ENCODE results near the gene EML6. TPM values are rescaled to one million over a fixed set of nuclear protein-coding genes. Genes with fewer than 3 reads are reported as not detected.

The EML6 gene
- total RNA-seq, 1 donor from 2014 or later: 8.1 TPM

DNA sequence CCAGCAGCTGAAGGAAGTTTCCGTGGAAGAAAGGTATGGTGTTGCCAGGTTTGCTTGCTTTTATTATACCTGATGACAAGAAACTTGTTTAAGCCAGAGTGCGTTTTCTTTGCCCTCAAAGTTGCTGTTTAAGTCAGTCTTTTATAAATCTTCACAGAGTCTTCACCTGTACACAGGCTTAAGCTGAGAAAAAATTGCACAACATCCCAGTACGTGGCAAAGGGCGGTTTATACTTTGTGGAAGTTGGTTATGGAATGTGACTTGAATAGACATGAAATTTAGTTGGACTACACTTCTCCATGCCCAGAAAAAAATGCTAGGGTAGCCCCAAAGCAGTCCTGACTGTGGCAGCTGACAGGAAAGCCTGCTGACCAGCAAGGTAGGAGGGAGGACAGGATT is 205.3 kb downstream of the EML6 start:
- Mint-ChIP-seq H3K4me1 (no peaks in the 10 kb centered on the region), H3K9me3 (no peaks in the 10 kb centered on the region), H3K27ac (ENCODE audit: unreplicated experiment) (no peak overlapping the region), H3K4me3 (no peak overlapping the region), H3K36me3 (ENCODE audit: low read depth) (peaks cover 6% of the 10 kb centered on the region), H3K27me3 (ENCODE audit: low read depth) (no peaks in the 10 kb centered on the region)
- DNase-seq (ENCODE audit: low read depth, low spot score): no peak
- TF ChIP-seq, protein P1, sequence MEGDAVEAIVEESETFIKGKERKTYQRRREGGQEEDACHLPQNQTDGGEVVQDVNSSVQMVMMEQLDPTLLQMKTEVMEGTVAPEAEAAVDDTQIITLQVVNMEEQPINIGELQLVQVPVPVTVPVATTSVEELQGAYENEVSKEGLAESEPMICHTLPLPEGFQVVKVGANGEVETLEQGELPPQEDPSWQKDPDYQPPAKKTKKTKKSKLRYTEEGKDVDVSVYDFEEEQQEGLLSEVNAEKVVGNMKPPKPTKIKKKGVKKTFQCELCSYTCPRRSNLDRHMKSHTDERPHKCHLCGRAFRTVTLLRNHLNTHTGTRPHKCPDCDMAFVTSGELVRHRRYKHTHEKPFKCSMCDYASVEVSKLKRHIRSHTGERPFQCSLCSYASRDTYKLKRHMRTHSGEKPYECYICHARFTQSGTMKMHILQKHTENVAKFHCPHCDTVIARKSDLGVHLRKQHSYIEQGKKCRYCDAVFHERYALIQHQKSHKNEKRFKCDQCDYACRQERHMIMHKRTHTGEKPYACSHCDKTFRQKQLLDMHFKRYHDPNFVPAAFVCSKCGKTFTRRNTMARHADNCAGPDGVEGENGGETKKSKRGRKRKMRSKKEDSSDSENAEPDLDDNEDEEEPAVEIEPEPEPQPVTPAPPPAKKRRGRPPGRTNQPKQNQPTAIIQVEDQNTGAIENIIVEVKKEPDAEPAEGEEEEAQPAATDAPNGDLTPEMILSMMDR (conservative IDR thresholded peaks at IDR 0.05): no peak

DNA sequence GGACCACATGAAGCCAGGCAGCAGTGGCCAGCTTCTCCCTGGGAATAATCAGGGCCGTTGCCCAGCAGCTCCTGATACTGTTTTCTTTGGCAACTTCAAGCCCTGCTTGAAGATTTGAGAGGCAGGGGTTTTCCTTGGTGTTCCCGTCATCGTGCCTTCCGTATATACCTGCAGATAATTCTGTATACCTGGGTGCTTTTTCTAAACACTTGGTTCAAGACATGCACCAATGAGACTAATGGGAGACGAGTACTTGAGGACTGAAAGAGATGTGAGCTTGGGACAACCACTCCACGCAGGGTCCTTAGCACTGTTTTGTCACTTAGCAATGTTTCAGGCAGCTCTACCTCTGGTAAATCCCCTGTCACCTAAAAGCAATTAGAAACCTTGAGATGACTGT is 208.0 kb downstream of the EML6 start:
- Mint-ChIP-seq H3K36me3 (ENCODE audit: low read depth) (peaks cover 3% of the 10 kb centered on the region), H3K4me3 (no peak overlapping the region), H3K9me3 (no peaks in the 10 kb centered on the region), H3K27ac (ENCODE audit: unreplicated experiment) (no peak overlapping the region), H3K27me3 (ENCODE audit: low read depth) (no peaks in the 10 kb centered on the region), H3K4me1 (no peaks in the 10 kb centered on the region)
- TF ChIP-seq, protein P1 (conservative IDR thresholded peaks at IDR 0.05): no peak
- no peak for DNase-seq (ENCODE audit: low read depth, low spot score)

DNA sequence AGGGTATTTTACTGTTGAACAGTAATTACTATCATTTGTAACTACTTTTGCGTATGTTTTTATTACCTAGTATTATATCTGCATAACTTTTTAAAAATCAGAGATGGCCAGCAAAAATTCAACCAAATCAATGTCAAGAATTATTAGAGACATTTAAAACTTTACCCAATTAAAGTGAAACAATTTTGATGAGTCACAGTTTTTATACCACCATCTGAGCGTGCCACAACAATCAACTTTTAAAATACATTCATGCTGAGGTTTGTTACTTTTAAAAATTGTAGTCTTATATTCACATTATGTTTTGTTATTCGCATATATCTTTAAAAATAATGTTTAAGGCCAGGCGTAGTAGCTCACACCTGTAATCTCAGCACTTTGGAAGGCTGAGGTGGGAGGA is 211.9 kb downstream of the EML6 start:
- Mint-ChIP-seq H3K27me3 (ENCODE audit: low read depth) (no peaks in the 10 kb centered on the region), H3K27ac (ENCODE audit: unreplicated experiment) (no peak overlapping the region), H3K4me3 (no peak overlapping the region), H3K9me3 (peaks cover 2% of the 10 kb centered on the region), H3K4me1 (peaks cover 11% of the 10 kb centered on the region), H3K36me3 (ENCODE audit: low read depth) (peaks cover 8% of the 10 kb centered on the region)
- no peak for DNase-seq (ENCODE audit: low read depth, low spot score)
- TF ChIP-seq, protein P1 (conservative IDR thresholded peaks at IDR 0.05): no peak

DNA sequence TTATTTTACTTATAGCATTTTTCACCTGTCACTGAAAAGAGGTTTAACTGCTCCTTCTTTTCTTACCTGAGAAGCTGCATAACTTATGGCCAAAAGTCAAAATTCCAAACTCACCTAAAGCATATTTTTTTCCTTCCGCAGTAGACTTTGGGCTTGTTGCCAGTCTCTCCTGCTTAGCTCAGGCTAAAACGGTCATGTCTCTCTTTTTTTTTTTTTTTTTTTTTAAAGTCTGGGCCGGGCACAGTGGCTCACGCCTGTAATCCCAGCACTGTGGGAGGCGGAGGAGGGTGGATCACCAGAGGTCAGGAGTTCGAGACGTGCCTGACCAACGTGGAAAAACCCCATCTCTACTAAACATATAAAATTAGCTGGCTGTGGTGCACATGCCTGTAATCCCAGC is 213.3 kb downstream of the EML6 start:
- Mint-ChIP-seq H3K4me3 (no peak overlapping the region), H3K36me3 (ENCODE audit: low read depth) (peaks cover 6% of the 10 kb centered on the region), H3K27ac (ENCODE audit: unreplicated experiment) (no peak overlapping the region), H3K4me1 (peaks cover 11% of the 10 kb centered on the region), H3K27me3 (ENCODE audit: low read depth) (no peaks in the 10 kb centered on the region), H3K9me3 (peaks cover 2% of the 10 kb centered on the region)
- DNase-seq (ENCODE audit: low read depth, low spot score): no peak
- TF ChIP-seq, protein P1 (conservative IDR thresholded peaks at IDR 0.05): no peak

DNA sequence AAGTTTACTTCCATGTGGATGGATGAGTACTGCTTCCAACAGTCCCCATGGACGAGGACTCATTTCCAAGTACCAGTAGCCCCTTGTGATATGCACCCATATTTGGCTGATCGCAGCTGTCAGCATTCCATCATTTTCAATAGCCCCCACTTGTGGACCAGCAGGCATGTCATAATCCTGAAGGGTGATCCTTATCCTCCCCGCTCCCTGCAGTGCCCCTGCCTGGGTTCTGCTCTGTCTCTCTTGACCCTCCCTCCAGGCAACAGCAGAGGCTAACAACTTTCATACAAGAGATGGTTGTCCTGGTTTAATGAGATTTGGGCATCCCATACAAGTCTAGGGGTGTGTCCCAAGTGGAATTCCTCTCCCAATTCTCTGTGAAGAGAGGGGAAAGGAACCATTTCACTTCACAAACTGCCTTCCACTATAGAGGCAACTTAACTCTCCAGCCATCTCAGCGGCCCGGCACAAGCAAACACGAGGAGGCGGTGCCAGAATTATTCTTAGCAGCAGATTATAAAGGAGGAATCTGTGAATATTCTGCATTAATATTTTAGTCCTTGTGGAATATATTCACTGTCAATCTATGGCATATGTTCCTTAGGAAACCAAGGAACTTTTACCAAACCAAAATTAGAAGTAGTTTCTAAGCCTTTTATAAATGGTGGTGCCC is 216.1 kb downstream of the EML6 start:
- no peak for DNase-seq (ENCODE audit: low read depth, low spot score)
- Mint-ChIP-seq H3K27me3 (ENCODE audit: low read depth) (no peaks in the 10 kb centered on the region), H3K4me3 (no peak overlapping the region), H3K27ac (ENCODE audit: unreplicated experiment) (no peak overlapping the region), H3K36me3 (ENCODE audit: low read depth) (peaks cover 6% of the 10 kb centered on the region), H3K4me1 (peaks cover 11% of the 10 kb centered on the region), H3K9me3 (peaks cover 2% of the 10 kb centered on the region)
- TF ChIP-seq, protein P1 (conservative IDR thresholded peaks at IDR 0.05): no peak
